ENCODE data around the gene LYPD3.

Gene LYPD3

GRCh38 chr19:43430142-43430710 lies 35.2 kb downstream of the LYPD3 start:
- no peak for FAIRE-seq

DNA sequence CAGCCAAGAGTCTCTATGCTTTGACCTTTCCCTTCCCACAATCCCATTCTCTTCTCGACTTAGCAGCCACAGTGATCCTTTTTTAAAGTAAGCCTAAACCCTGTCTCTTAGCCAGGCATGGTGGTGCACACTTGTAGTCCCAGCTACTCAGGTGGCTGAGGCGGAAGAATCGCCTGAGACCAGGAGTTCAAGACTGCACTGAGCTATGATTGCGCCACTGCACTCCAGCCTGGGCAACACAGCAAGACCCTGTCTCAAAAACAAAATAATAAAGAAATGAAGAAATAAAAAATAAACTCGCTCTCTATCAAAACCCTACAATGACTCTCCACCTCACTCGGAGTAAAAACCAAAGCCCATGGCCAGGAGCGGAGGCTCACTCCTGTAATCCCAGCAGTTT lies 36.0 kb downstream of the LYPD3 start:
- no peak for FAIRE-seq

DNA sequence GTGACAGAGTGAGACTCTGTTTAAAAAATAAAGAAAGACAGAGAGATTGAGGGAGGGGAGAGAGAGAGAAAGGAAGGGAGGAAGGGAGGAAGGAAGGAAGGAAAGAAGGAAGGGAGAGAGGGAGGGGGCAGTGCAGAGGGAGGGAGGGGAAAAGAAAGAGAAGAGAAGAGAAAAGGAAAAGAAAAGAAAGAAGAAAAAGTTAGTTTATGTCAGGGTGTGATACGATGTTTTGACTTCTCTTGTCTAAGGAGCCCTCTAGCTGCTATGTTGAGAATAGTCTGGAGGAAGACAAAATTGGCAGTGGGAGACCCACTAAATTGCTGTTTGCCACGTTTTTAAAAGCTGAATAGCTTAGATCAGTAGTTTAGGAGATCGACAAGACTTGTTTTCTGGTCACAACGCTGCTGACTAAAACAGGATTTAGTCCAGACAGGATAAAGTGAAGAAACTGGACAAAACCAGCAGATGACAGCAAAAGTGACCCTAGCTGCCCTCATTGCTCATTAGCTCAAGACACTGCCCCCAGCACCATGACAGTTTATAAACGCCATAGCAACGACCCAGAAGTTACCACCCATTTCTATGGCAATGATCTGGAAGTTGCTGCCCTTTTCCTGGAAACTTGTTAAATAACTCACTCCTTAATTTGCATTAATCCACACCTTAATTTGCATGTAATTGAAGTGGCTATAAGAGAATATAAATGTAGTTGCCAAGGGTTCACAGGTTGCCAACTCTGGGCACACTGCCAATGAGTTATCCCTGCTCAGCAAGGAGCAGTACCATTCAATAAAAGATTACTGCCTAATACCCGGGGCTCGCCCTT lies 39.6 kb downstream of the LYPD3 start:
- peak; percentile 68 for FAIRE-seq

GRCh38 chr19:43423779-43424178 lies 41.6 kb downstream of the LYPD3 start:
- no peak for FAIRE-seq

GRCh38 chr19:43422689-43423066 lies 42.7 kb downstream of the LYPD3 start:
- FAIRE-seq, result no peak

- no peak for FAIRE-seq
Observed at GRCh38 chr19:43422000-43422688, 43.3 kb downstream of the LYPD3 start.

DNA sequence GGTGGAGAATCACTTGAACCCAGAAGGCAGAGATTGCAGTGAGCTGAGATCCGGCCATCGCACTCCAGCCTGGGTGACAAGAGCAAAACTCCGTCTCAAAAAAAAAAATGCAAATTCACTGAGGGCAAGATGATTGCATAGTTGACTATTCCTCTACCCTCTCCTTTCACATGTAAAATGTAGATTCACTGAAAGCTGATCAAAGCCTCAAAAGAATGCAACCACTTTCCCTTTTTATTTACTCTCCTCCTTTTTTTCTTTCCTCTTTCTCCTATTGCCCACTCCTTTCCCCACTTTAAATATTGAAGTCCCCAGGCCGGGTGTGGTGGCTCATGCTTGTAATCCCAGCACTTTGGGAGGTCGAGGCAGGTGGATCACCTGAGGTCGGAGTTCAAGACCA lies 44.5 kb downstream of the LYPD3 start:
- no peak for FAIRE-seq

GRCh38 chr19:43416951-43417623 lies 48.3 kb downstream of the LYPD3 start:
- no peak for FAIRE-seq

- FAIRE-seq, result no peak
Observed at GRCh38 chr19:43414554-43414953, 50.9 kb downstream of the LYPD3 start, which contains the start of gene TEX101. Gene TEX101, plus strand, starts transcription at chr19:43414890. Its CDS starts 1,030 bp downstream, at chr19:43415920.

DNA sequence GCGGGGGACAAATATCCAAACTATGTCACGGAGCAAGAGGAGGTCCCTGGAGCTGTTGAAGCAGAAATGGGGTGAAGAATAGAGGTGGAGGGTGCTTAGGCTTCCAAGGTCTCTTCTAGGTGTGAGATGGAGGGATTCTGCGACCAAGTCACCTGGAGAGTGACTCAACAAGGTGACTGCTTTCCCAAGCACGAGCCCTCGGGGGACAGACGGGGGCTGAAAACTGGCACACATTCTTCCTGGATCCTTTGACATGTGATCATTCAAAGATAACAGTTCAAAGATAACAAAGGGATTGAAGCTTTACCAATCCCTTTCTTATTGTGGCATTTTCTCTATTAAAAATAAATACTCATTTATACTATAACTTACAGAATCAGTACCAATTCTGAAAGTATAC lies 53.0 kb downstream of the LYPD3 start:
- no peak for FAIRE-seq
